HG03064 (cell line): ENCODE measurements around the gene SNX32.
"Not testable (repeated sequence)": the region's sequence is repeated elsewhere in the genome, so short reads cannot be mapped to it uniquely, and the experiment has no call there.

Experiments used
- ATAC-seq: cut with Tn5 transposase; IDR thresholded peaks from one replicate; pipeline ENCODE4 v1.9.1; 2021; ENCODE audit warnings: low read depth; ENCODE audit not compliant: unreplicated experiment

SNX32 gene

GRCh38 chr11:65883058-65883761, 49.4 kb downstream of the SNX32 start:
- no peak for ATAC-seq

DNA sequence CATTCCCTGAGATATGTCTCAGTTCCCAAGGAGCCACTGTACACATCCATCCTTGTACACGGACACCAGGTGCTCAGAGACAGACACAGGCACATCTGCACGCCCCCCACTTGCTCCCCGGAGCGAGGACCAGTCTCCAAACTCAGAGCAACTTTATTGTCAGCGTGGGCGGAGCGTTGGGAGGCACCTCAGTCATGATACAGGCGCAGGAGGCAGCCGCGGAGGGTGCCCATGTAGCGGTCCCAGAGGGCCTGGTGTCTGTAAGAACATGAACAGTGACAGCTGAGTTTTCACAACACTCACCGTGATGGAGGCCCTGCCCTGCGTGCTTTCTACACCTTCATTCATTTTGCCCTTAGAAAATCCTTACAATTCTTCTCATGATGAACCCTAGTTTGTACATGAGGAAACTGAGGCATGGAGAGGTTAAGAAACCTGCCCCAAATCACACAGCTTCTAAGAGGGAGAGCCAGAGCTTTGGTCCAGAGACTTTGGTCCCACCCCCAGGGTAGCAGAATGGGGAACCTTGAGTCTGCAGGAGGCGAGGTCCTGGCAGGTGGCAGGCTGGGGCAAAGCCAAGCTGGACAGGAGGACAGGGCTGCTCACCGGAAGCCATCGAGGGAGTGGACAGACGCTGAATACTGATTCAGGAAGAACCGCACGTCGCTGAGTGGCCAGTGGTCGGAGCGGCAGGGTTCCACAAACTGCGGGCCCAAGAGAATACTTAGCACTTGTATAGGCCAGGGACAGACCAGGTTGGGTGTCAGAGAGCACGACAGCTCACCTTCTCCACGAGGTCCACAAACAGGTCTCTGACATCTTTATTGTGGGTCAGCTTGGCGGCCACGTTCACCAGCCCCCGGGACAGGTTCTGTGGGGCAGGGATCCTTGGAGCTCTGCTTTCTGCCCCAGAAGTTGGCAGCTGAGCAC, 50.3 kb downstream of the SNX32 start:
- no peak for ATAC-seq

DNA sequence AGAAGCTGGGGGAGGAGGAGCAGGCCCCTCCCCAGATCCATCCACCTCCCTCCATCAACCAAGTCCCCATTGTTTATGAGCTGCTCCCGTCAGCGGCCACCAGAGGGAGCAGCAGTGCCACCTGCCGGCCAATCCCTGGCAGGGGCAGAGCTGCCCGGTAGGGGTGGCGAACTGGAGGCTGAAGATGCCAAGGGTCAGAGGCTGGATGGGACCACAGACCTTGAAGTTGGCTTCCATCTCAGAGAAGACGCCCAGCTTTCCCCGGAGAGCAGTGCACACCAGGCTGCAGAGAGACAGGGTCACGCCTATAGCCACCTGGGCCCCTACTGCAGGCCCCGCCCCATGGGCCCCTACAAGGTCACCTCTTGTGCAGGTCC, 50.9 kb downstream of the SNX32 start:
- ATAC-seq = no peak

- ATAC-seq = no peak
Measured at GRCh38 chr11:65885231-65885630, 51.5 kb downstream of the SNX32 start.

GRCh38 chr11:65885808-65886536, 52.2 kb downstream of the SNX32 start:
- ATAC-seq = no peak

- ATAC-seq = no peak
Measured at GRCh38 chr11:65886826-65887722, 53.3 kb downstream of the SNX32 start.

GRCh38 chr11:65887723-65888162, 54.0 kb downstream of the SNX32 start:
- no peak for ATAC-seq

DNA sequence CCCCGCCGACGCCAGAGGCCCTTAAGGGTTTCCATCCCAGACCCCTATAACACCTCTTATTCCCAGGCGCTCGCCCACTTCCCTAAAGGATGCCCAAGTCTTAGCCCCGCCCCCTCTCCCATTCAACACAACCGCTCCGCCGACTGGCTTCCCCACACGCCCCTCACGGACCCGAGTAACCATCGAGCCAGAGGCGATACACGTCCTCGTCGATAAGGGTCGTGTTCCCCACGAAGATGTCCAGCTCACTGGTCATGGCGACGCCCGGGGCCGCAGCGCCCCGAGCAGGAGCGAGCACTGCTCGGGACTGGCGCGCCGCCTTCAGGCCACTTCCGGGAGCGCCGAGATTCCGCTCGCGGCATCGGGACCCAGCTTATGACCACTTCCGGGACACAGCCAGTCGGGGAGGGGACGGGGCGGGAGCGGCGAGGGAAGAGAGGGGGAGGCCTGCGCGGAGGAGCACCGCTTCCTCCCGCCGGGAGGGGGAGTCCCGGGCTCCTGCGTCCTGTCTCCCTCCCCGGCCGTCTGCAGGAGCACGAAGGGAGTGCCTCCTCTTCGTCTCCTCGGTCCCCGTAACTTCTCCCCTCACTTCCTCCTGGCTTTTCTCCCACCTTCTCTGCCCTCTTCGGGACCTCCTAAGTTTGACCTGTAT, 54.5 kb downstream of the SNX32 start, which contains the start of gene FIBP:
Gene FIBP, minus strand, starts transcription at position 309 of the 652 bp plus-strand sequence. Its CDS starts 53 bp downstream, at position 256.
- ATAC-seq = peak; percentile 35

DNA sequence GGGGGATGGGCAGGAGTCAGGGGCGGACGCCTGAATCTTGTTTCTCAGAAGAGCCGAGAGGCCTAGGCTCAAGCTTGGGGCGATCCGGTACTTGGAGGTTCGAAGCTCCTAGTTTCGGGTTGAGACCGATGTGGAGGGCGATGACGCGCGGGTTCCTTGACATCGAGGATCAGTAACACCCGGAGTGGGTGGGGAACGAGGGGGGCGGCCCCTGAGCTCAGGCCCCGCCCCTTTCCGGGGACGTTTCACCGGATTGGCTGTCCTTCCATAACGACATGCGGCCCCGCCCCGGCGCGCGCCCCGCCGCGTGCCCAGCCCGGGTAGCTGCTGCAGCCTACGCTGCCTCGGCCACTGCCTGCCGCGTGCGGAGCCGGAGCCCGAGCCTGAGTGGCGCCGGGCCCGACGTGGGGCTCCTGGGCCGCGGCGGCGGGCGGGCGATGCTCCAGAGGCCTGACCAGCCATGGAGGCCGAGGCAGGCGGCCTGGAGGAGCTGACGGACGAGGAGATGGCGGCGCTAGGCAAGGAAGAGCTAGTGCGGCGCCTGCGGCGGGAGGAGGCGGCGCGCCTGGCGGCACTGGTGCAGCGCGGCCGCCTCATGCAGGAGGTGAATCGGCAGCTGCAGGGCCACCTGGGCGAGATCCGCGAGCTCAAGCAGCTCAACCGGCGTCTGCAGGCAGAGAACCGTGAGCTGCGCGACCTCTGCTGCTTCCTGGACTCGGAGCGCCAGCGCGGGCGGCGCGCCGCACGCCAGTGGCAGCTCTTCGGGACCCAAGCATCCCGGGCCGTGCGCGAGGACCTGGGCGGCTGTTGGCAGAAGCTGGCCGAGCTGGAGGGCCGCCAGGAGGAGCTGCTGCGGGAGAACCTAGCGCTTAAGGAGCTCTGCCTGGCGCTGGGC, 56.8 kb downstream of the SNX32 start, which contains the start of gene CCDC85B:
Gene CCDC85B, plus strand, starts transcription at position 350 of the 895 bp plus-strand sequence. Its CDS starts 111 bp downstream, at position 461.
- ATAC-seq = peak; percentile 50

- ATAC-seq = no peak
Measured at GRCh38 chr11:65891219-65892136, 57.7 kb downstream of the SNX32 start.

DNA sequence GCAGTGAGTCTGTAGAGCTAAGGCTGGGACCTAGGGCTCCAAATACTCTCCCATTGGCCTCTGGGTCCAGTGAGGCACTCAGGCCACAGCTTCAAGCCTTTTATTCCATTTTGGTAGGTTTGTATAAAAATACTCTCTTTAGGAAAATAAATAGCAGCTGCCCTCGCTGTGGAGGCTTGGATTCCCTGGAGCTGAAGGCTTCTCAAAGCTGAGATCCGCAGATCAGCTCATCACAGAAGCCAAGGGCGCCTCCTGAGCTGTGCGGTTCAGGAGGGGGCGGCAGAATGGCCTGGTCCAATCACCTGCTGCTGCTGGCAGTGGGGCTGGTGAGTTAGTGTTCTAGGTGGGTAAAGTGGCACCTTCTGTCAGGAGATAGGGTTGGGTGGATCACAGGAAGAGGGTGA, 58.4 kb downstream of the SNX32 start:
- not testable (repeated sequence) for ATAC-seq

DNA sequence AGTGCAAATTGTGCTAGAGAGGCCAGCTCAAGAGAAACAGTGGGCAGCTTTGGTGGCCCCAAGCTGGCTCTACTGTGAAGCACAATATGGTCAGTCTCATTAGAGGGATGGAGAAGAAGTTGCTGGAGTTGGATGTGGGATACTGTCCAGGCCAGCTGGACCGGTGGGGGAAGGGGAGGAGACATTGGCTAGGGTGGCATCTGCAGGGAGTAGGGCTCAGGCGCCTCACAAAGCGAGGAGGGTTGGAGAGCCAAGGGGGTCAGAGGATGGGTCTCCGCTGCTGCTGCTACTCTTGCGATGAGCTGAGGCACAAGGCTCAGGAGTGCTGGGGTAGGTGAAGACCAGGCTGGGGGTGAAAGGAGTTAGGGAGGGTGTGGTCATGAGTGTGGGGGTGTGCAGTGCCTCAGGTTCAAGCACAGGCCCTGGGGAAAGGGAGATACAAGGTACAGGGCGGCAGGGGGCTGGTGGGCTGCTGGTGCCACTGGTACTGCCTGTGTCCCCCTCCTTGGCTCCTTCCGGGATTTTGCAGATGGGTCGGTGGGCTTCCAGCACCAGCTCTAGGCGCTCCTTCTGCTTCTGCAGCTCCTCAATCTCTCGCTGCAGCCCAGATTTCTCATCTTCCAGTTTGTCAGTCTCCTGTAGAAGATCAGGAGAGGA, 59.0 kb downstream of the SNX32 start:
- no peak for ATAC-seq

- ATAC-seq = no peak
Measured at GRCh38 chr11:65894034-65894591, 60.4 kb downstream of the SNX32 start.

DNA sequence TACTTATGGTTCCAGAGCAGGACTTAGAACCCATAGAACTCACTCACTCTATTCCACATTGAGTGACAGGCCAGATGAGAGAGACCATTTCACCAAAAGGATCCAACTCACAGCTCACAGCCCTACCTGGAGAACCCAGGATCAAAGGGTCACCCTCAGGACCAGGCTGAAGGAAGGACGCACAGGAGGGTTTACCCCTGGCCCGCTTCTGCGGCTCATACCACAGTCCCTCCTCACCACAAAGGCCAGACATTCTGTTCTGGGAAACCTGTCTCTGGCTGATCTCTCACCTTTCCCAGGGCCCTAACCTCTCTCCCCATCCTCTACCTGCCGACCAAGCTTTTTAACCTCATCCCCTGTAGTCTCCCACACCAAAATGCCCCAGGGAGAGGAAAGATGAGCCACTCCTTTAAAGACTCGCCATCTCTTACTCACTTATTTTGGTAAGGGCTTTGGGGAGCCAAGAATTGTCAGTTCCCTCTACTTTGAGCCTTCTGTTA, 61.8 kb downstream of the SNX32 start:
- no peak for ATAC-seq

DNA sequence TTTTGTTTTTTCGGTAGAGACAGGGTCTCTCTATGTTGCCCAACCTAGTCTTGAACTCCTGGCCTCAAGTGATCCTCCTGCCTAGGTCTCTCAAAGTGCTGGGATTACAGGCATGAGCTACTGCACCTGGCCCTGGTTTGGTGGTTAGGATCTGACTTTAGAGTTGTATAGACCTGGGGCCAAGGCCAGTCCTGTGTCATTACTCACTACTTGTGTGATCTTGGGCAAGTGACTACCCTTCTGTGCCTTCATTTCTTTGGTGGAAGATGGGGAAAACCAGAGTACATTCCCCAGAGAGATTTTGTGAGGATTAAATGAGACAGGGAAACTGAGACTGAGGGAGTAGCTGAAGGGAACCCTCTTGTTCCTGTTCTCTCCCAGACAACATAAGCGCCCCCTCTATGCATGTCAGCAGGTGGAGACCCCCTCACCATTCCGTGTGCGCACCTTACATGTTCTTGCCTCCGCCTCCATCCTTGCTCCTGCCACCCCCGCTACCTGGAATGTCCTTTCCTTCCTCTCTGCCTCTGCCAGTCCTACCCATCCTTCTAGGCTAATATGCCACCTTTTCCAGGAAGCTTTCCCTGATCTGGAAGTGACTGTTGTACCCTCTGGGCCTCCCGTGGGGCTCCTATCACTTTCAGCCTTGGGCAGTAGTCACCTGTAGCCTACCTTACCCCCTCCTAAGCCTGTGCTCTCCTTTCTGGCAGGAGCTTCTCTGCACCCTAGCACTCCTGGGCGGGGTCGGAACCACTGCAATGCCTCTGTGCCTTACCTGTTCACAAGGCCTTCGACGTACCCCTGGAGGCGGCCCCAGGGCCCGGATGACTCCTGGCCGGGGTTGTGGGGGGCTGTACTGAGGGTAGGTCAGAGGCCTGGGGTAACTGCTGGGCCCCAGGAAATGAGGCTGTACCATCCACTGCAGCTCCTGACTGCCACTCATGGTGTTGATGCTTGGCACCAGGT, 62.6 kb downstream of the SNX32 start:
- ATAC-seq = no peak
